Astrocyte (in vitro differentiated cells and primary cell): Measurements from ENCODE around the gene TBXAS1. TPM values are rescaled to one million over a fixed set of nuclear protein-coding genes. Genes with fewer than 3 reads are reported as not detected.

Experiments used
- DNase-seq: peaks from one replicate; pipeline ENCODE4 v3.0.0-alpha.2; 2010; ENCODE audit warnings: low read depth
- FAIRE-seq: peaks from 2 replicates; lab custom pipeline; 2011; peaks lifted over from hg19 to GRCh38; lab: Jason Lieb, UNC
- H2AFZ ChIP-seq: 2 replicates; pipeline ENCODE4 v1.6.0; 2012; ENCODE audit warnings: low read depth, low read length, inconsistent platforms
- H3K27ac ChIP-seq: 2 replicates; pipeline ENCODE4 v1.5.1; 2011; ENCODE audit warnings: low read depth, low read length, inconsistent platforms
- H3K27me3 ChIP-seq: 2 replicates; pipeline ENCODE4 v1.6.0; 2011; ENCODE audit warnings: low read length, inconsistent platforms; ENCODE audit not compliant: insufficient read depth
- H3K36me3 ChIP-seq: 2 replicates; pipeline ENCODE4 v1.5.1; 2011; ENCODE audit warnings: low read length, inconsistent platforms; ENCODE audit not compliant: insufficient read depth
- H3K4me1 ChIP-seq: 2 replicates; pipeline ENCODE4 v1.5.1; 2011; ENCODE audit warnings: low read length, inconsistent platforms; ENCODE audit not compliant: insufficient read depth
- H3K4me2 ChIP-seq: 2 replicates; pipeline ENCODE4 v1.6.0; 2012; ENCODE audit warnings: low read length, inconsistent platforms
- H3K4me3 ChIP-seq: 2 replicates; pipeline ENCODE4 v1.5.1; 2011; ENCODE audit warnings: low read depth, mild to moderate bottlenecking, low read length, inconsistent platforms; ENCODE audit not compliant: insufficient read depth
- H3K79me2 ChIP-seq: 2 replicates; pipeline ENCODE4 v1.6.0; 2012; ENCODE audit warnings: mild to moderate bottlenecking, low read length, inconsistent platforms; ENCODE audit not compliant: insufficient read depth
- H3K9ac ChIP-seq: 2 replicates; pipeline ENCODE4 v1.6.0; 2012; ENCODE audit warnings: mild to moderate bottlenecking, low read length, inconsistent platforms
- H3K9me3 ChIP-seq: 2 replicates; pipeline ENCODE4 v1.5.1; 2012; ENCODE audit warnings: low read depth, mild to moderate bottlenecking, low read length, inconsistent platforms; ENCODE audit not compliant: insufficient read depth
- H4K20me1 ChIP-seq: 2 replicates; pipeline ENCODE4 v1.6.0; 2012; ENCODE audit warnings: low read length, inconsistent platforms; ENCODE audit not compliant: insufficient read depth
- H3K27ac Mint-ChIP-seq: one replicate; pipeline ENCODE4 v1.8.0; 2021; ENCODE audit warnings: mild to moderate bottlenecking, mixed read lengths; ENCODE audit not compliant: unreplicated experiment
- H3K27me3 Mint-ChIP-seq: one replicate; pipeline ENCODE4 v1.8.0; 2021; ENCODE audit warnings: low read depth, mixed read lengths; ENCODE audit not compliant: unreplicated experiment
- H3K36me3 Mint-ChIP-seq: one replicate; pipeline ENCODE4 v1.8.0; 2021; ENCODE audit warnings: low read depth, mixed read lengths; ENCODE audit not compliant: unreplicated experiment
- H3K4me1 Mint-ChIP-seq: one replicate; pipeline ENCODE4 v1.8.0; 2021; ENCODE audit warnings: low read depth, mixed read lengths; ENCODE audit not compliant: unreplicated experiment
- H3K4me3 Mint-ChIP-seq: one replicate; pipeline ENCODE4 v1.8.0; 2021; ENCODE audit warnings: mild to moderate bottlenecking, moderate library complexity, mixed read lengths; ENCODE audit not compliant: unreplicated experiment
- H3K9me3 Mint-ChIP-seq: one replicate; pipeline ENCODE4 v1.8.0; 2021; ENCODE audit warnings: mild to moderate bottlenecking, mixed read lengths; ENCODE audit not compliant: unreplicated experiment
- EZH2 ChIP-seq: IDR thresholded peaks from 2 replicates; pipeline ENCODE4 v1.6.1; 2012; ENCODE audit warnings: mild to moderate bottlenecking, low read length, inconsistent platforms; ENCODE audit not compliant: insufficient read depth
- total RNA-seq: library from RNA; stranded (reverse); gene quantifications from 2 replicates; pipeline ENCODE4 v1.2.1, GENCODE V29; 2021
- TF ChIP-seq, protein P1 (sequence below): IDR thresholded peaks from 2 replicates; pipeline ENCODE4 v1.5.1; 2011; ENCODE audit warnings: low read depth, mild to moderate bottlenecking, inconsistent platforms, low read length, moderate library complexity; ENCODE audit not compliant: insufficient read depth

The TBXAS1 gene
- total RNA-seq, 1 donor from 2014 or later: 1.1 TPM

DNA sequence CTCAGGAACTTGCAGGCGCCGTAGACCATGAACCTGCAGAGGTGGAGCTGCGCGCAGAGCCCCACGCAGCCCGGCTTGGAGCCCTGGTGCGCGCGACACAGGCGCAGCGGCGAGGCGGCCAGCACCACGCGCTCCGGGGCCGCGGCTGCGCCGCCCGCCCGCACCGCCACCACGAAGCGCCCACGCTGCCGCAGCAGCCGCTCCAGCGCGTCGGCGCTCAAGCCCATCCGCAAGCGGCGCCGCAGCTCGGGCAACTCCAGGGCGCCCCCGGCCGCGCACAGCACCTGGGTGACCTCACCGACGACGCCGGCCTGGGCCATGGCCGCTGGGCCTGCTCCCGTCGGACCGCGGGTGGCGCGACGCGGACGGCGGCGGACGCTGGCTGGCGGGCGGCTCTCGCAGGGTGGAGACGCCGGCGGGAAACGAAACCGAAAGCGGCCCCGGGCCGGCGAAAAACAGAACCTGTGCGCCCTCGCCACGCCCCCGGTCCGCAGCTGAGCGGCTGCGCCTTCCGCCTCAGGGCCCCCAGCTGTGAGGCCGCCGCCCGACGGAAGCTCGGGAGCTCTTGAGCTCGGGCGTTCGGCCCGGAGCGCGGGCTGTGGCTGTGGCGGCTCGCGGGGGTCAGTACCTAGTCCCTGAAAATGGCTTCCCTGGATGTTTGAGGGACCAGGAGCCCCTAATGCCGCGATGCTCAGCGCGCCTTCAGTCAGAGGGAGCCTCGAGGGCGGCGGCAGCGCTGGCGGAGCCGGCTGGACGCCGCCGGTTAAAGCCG is 233.7 kb downstream of the TBXAS1 start, which contains the start of gene PARP12:
Gene PARP12, minus strand, starts transcription at position 424 of the 772 bp plus-strand sequence. Its CDS starts 104 bp downstream, at position 320.
- no peaks in the 10 kb centered on the region for H3K36me3 ChIP-seq
- peaks cover 17% of the 10 kb centered on the region for H3K4me1 ChIP-seq
- peak within 1 kb of the TSS; percentile 74 for H3K9ac ChIP-seq
- FAIRE-seq (no peak), DNase-seq (peak; percentile 64)
- peaks cover 36% of the 10 kb centered on the region for H3K4me1 Mint-ChIP-seq
- TF ChIP-seq, protein P1, sequence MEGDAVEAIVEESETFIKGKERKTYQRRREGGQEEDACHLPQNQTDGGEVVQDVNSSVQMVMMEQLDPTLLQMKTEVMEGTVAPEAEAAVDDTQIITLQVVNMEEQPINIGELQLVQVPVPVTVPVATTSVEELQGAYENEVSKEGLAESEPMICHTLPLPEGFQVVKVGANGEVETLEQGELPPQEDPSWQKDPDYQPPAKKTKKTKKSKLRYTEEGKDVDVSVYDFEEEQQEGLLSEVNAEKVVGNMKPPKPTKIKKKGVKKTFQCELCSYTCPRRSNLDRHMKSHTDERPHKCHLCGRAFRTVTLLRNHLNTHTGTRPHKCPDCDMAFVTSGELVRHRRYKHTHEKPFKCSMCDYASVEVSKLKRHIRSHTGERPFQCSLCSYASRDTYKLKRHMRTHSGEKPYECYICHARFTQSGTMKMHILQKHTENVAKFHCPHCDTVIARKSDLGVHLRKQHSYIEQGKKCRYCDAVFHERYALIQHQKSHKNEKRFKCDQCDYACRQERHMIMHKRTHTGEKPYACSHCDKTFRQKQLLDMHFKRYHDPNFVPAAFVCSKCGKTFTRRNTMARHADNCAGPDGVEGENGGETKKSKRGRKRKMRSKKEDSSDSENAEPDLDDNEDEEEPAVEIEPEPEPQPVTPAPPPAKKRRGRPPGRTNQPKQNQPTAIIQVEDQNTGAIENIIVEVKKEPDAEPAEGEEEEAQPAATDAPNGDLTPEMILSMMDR: no peak
- no peak for TF ChIP-seq EZH2
- peak within 1 kb of the TSS; percentile 92 for H3K4me3 Mint-ChIP-seq
- peak within 1 kb of the TSS; percentile 84 for H3K4me2 ChIP-seq
- peak within 1 kb of the TSS; percentile 68 for H3K4me3 ChIP-seq
- peaks cover 23% of the 10 kb centered on the region for H3K9me3 Mint-ChIP-seq
- H3K79me2 ChIP-seq: no peaks in the 10 kb centered on the region
- H3K9me3 ChIP-seq: no peaks in the 10 kb centered on the region
- H3K27me3 Mint-ChIP-seq: no peaks in the 10 kb centered on the region
- H2AFZ ChIP-seq: peak within 1 kb of the TSS; percentile 88
- peak within 1 kb of the TSS; percentile 32 for H3K27ac ChIP-seq
- peaks cover 12% of the 10 kb centered on the region for H3K36me3 Mint-ChIP-seq
- peaks cover 15% of the 10 kb centered on the region for H4K20me1 ChIP-seq
- H3K27ac Mint-ChIP-seq: peak within 1 kb of the TSS; percentile 87
- H3K27me3 ChIP-seq: no peaks in the 10 kb centered on the region

DNA sequence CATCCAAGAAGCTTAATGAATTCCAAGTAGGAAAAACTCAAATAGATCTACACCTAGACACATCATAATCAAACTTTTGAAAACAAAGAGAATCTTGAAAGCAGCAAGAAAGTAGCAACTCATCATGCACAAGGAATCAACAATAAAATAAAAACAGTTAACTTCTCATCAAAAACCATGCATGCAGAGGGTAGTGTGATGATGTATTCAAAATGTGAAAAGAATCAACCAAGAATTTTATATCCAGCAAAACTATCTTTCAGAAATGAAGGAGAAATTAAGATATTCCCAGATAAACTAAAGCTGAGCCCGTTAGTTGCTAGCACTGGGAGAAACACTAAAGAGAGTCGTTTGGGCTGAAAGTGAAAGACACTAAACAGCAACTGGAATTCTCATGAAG is 238.0 kb downstream of the TBXAS1 start:
- Mint-ChIP-seq H3K4me3 (no peak overlapping the region), H3K36me3 (peaks cover 2% of the 10 kb centered on the region), H3K27me3 (peaks cover 2% of the 10 kb centered on the region), H3K9me3 (peaks cover 27% of the 10 kb centered on the region), H3K27ac (no peak overlapping the region), H3K4me1 (no peaks in the 10 kb centered on the region)
- Histone ChIP-seq H3K79me2 (no peaks in the 10 kb centered on the region), H4K20me1 (no peaks in the 10 kb centered on the region), H3K27ac (no peak overlapping the region), H3K9ac (no peak overlapping the region), H3K9me3 (no peaks in the 10 kb centered on the region), H3K36me3 (no peaks in the 10 kb centered on the region), H3K4me3 (no peak overlapping the region), H3K27me3 (peaks cover 4% of the 10 kb centered on the region), H2AFZ (no peak overlapping the region), H3K4me2 (no peak overlapping the region), H3K4me1 (no peaks in the 10 kb centered on the region)
- DNase-seq (no peak), FAIRE-seq (no peak)
- TF ChIP-seq, protein P1: no peak
- TF ChIP-seq EZH2: no peak

DNA sequence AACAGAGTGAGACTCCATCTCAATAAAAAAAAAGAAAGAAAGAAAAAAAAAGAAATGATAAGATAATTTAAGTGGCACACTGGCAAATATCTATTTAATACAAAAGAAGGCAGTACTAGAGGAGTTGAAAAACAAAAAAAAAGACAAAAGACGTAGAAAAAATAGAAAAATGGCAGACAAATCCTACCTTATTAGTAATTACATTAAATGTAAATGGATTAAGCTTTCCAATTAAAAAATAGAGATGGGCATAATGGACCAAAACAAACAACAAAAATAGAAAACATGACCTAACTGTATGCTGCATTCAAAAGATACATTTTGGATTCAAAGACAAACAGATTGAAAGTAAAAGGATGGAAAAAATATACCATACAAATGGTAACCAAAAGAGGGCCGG is 239.0 kb downstream of the TBXAS1 start:
- no peaks in the 10 kb centered on the region for H4K20me1 ChIP-seq
- no peak overlapping the region for H2AFZ ChIP-seq
- H3K4me3 Mint-ChIP-seq: no peak overlapping the region
- H3K27ac Mint-ChIP-seq: no peak overlapping the region
- H3K4me1 Mint-ChIP-seq: no peaks in the 10 kb centered on the region
- H3K27ac ChIP-seq: no peak overlapping the region
- peaks cover 2% of the 10 kb centered on the region for H3K27me3 Mint-ChIP-seq
- H3K4me3 ChIP-seq: no peak overlapping the region
- no peak for TF ChIP-seq EZH2
- TF ChIP-seq, protein P1: no peak
- H3K4me1 ChIP-seq: no peaks in the 10 kb centered on the region
- H3K9me3 ChIP-seq: no peaks in the 10 kb centered on the region
- H3K36me3 Mint-ChIP-seq: peaks cover 2% of the 10 kb centered on the region
- H3K4me2 ChIP-seq: no peak overlapping the region
- no peaks in the 10 kb centered on the region for H3K79me2 ChIP-seq
- FAIRE-seq: no peak
- no peaks in the 10 kb centered on the region for H3K36me3 ChIP-seq
- peaks cover 29% of the 10 kb centered on the region for H3K9me3 Mint-ChIP-seq
- no peak for DNase-seq
- no peak overlapping the region for H3K9ac ChIP-seq
- H3K27me3 ChIP-seq: peaks cover 4% of the 10 kb centered on the region
